ENCODE results near the gene CDH12. TPM values are rescaled to one million over a fixed set of nuclear protein-coding genes. Genes with fewer than 3 reads are reported as not detected.

CDH12 gene
- total and polyA plus RNA-seq, 9 donors, result 0.05 to 3.4 (median 0.28) TPM; not detected in 4

- Histone ChIP-seq H3K9me3 (no peaks in the 10 kb centered on the region), H3K27ac (no peak overlapping the region), H3K36me3 (no peaks in the 10 kb centered on the region), H3K27me3 (no peaks in the 10 kb centered on the region), H3K4me3 (no peak overlapping the region), H3K4me1 (ENCODE audit: insufficient read depth) (no peaks in the 10 kb centered on the region)
- DNase-seq, result no peak
- whole genome bisulfite sequencing, 3 donors, result 67 to 78% (median 77%) methylated on average over 2 of the region's 2 CpGs
- TF ChIP-seq EP300 (IDR thresholded peaks at IDR 0.05) (no peak), CTCF (IDR thresholded peaks at IDR 0.05) (no peak)
- intact Hi-C loops (cut with DNase I), result no loop called here
Observed at GRCh38 chr5:21847300-21847699, 1005.8 kb downstream of the CDH12 start.

- TF ChIP-seq POLR2A (IDR thresholded peaks at IDR 0.05) (no peak), EP300 (IDR thresholded peaks at IDR 0.05) (no peak), CTCF (IDR thresholded peaks at IDR 0.05) (no peak)
- no peaks in the 10 kb centered on the region for H3K36me3 ChIP-seq
- H3K27me3 ChIP-seq, result no peaks in the 10 kb centered on the region
- WGBS, 3 donors, result 85 to 91% (median 91%) methylated on average over 1 of the region's 1 CpG
- no peak overlapping the region for H3K27ac ChIP-seq
- no peak for DNase-seq
- H3K4me3 ChIP-seq, result no peak overlapping the region
- H3K9me3 ChIP-seq, result no peaks in the 10 kb centered on the region
- H3K4me1 ChIP-seq (ENCODE audit: insufficient read depth), result no peaks in the 10 kb centered on the region
- intact Hi-C loops (cut with DNase I), result no loop called here
Observed at GRCh38 chr5:21844960-21845359, 1008.2 kb downstream of the CDH12 start.

DNA sequence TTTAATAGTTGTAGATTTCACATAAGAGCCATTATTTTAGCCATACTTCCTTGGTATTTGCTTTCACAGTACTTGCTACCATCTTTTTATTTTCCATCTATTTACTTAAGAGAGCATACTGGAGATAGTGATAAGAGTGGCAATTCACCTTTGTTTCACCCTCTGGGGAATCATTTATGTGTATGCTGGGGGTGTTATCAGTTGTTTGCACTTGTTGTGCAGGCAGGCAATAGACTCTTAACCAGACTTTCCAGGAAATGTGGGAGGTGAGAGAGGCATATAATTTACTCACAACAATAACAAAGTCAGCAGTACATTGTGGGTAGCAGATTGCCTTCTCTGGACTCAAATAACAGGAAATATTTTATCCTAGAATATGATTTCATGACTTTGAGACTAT lies 1018.3 kb downstream of the CDH12 start:
- Histone ChIP-seq H3K27me3 (no peaks in the 10 kb centered on the region), H3K4me3 (no peak overlapping the region), H3K36me3 (no peaks in the 10 kb centered on the region), H3K4me1 (ENCODE audit: insufficient read depth) (no peaks in the 10 kb centered on the region), H3K9me3 (no peaks in the 10 kb centered on the region), H3K27ac (no peak overlapping the region)
- intact Hi-C loops (cut with DNase I), result no loop called here
- no peak for DNase-seq
- TF ChIP-seq EP300 (IDR thresholded peaks at IDR 0.05) (no peak), CTCF (IDR thresholded peaks at IDR 0.05) (no peak), POLR2A (IDR thresholded peaks at IDR 0.05) (no peak)

DNA sequence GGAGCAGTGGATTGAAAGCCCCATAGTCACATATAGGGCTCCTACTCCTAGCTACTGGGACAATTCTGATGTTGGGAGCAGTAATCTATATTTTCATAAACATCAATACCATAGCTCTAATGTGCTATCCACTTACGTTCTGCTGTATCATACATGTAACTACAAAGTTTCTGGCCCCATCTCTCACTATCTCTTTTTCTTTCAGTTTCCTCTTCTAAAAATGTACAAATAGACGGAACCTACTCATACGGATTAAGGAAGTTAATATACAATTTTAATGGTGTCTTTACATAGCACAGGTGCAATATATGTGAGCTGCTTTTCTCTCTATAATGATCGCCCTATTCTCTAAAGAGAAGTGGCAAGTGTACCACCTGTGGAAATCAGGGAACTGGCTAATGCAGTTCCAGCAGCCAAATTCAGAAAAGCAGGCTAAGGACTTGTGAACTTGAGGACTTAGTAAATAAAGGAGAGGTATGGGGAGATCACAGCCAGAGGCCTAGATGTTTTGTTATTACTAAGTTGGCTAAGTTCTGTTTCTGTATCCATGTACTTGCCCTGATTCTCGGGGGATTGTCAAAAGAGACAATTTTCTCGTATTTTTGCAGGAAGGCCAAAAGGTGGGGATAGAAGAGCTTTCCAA lies 1021.9 kb downstream of the CDH12 start:
- H3K4me3 ChIP-seq, result no peak overlapping the region
- no peak for DNase-seq
- TF ChIP-seq CTCF (IDR thresholded peaks at IDR 0.05) (no peak), POLR2A (IDR thresholded peaks at IDR 0.05) (no peak), EP300 (IDR thresholded peaks at IDR 0.05) (no peak)
- intact Hi-C loops (cut with DNase I), result no loop called here
- no peak overlapping the region for H3K27ac ChIP-seq
- H3K4me1 ChIP-seq (ENCODE audit: insufficient read depth), result no peaks in the 10 kb centered on the region
- no peaks in the 10 kb centered on the region for H3K27me3 ChIP-seq
- H3K36me3 ChIP-seq, result no peaks in the 10 kb centered on the region
- 86 to 87% (median 86%) methylated on average over 6 of the region's 6 CpGs for WGBS, 3 donors
- H3K9me3 ChIP-seq, result no peaks in the 10 kb centered on the region

Data from ovary (tissue), 9 donors.